ENCODE results near the gene TOPORS.
"Not testable (repeated sequence)": the region's sequence is repeated elsewhere in the genome, so short reads cannot be mapped to it uniquely, and the experiment has no call there.

The TOPORS gene

DNA sequence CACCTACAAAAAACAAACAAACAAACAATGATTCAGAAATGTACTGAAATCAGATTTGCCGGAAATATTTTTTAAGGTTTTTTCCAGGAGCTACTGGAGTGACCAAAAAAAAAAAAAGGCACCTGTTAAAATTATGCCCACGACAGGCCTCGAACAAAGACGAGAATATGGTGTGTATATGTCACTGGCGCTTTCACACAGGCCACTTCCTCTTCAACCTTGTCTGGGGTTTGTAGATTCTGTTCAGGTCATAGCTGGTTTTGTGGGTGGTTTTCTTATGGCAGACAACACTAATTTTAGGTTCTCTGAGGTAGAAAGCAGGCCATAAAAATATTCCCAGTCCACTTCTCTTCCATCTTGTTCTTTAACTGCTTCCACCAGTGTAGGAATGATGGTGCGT is 13.6 kb upstream of the TOPORS start:
- DNase-seq (ENCODE audit: low read depth) = no peak

DNA sequence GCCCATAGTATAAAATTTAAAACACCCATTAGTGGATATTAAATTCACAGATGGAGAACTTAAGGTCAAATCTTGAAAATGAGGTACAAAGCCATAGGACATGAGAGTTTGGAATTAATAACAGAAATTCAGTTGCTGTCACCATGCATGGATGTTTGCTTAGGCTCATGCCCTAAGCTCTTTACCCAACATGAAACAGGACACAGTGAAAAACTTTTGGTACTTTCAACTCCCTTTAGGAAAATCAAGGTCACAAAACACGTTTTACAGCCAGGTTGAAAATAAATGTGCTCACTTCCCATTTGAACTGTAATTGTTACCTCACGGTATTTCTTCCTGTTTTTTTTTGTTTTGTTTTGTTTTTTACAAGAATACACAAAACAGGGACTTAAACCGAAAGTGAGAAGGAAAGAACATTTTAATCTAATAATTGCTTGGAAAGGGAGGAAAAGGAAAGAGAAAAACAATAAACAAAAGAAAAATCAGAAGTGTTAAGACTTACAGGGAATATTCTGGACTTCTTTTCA is 6.1 kb upstream of the TOPORS start:
- DNase-seq (ENCODE audit: low read depth) = no peak

- no peak for DNase-seq (ENCODE audit: low read depth)
These were observed 2.2 kb upstream of the TOPORS start for GRCh38 chr9:32554591-32554990.

DNA sequence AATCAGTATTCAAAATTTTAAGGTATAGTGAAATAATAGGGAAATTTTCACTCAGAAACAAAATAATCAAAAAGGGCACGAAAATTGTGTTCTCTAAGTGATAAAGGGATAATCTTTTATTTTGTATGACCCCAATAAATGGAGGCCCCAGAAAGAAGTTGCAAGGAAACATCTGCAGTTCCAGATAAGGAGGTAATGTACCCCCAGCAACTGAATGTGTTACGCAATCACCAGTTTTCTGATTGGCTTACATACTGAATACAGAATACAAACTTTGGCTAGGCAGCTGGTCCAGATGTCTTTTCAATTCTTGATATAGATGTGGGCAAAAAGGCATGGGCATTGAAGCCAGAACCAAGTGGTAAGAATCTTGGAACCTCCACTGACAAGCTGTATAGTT is 1.7 kb upstream of the TOPORS start:
- DNase-seq (ENCODE audit: low read depth) = no peak

GRCh38 chr9:32551276-32552051 is 922 bp downstream of the TOPORS start:
- DNase-seq (ENCODE audit: low read depth) = no peak

DNA sequence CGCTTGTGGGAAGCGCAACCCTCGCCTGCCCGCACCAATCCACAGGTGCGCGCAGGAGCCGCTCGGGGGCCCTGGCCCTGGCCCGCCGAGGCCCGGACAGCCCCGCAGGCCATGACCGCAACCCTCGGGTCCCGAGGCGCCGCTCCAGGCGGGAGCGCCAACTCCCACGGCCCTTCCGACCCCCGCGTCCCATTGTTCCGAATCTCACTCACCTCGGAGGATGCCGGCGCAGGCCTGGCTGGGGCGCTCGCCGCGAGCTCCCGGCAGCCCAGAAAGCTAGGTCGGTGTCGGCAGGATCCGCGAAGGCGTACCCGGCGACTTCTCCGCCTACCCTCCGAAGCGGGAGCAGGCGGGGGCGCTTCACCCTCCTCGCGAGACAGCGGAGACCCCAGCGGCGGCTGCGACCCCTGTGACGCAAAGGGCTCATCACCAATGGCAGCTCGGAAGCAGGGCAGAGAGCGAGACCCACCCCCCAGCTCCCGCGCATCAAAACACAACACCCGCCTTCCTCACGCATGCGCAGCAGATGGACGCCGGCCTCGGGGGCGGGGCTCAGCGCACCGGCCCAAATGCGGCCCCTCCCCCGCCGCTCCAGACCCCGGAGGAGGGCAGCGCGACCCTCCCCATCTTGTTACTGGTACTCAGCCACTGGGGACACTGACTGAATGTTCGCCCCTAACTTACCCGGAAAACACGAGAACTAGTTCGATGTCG is 1.7 kb downstream of the TOPORS start:
- DNase-seq (ENCODE audit: low read depth) = peak; percentile 81

- DNase-seq (ENCODE audit: low read depth) = no peak
These were observed 2.2 kb downstream of the TOPORS start for GRCh38 chr9:32550150-32550561.

GRCh38 chr9:32548213-32548612 is 4.2 kb downstream of the TOPORS start:
- not testable (repeated sequence) for DNase-seq (ENCODE audit: low read depth)

- no peak for DNase-seq (ENCODE audit: low read depth)
These were observed 6.5 kb downstream of the TOPORS start for GRCh38 chr9:32545884-32546283.

DNA sequence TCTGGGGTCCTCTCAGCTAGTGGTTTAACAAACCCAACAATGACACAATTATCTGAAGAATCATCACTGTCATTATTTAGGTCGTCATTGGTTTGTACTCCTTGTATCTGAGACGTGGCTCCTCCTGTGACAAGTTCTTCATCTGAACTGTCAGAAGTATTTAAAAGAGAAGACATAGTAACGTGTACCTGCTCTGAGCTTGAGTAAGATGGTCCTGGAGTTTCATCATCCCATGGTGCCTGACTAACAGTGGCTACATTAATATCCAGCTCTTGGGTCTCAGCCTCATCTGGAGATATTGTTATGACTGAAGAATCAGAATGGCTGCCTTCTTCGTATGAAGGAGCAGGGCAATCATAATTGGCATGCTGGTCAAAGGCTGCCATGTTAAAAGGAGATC is 9.3 kb downstream of the TOPORS start:
- no peak for DNase-seq (ENCODE audit: low read depth)

- DNase-seq (ENCODE audit: low read depth) = no peak
These were observed 18.6 kb downstream of the TOPORS start for GRCh38 chr9:32533816-32534215.

DNA sequence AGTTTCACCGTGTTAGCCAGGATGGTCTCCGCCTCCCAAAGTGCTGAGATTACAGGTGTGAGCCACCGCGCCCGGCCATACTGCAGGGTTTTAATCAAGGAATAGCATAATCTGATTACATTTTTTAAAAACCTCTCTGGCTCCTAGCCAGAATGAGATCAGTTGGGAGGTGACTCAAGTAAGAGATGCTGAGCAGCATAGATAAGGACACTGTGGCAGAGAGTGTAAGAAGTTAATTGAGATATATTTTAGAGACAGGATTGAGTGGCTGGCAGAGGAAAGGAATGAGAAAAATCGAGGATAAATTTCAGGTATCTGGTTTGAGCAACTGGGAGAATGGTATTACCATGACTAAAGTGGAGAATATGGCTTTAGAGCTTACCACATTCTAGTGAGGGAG is 19.1 kb downstream of the TOPORS start:
- DNase-seq (ENCODE audit: low read depth) = no peak

GRCh38 chr9:32526707-32527048 is 25.7 kb downstream of the TOPORS start:
- no peak for DNase-seq (ENCODE audit: low read depth)

DNA sequence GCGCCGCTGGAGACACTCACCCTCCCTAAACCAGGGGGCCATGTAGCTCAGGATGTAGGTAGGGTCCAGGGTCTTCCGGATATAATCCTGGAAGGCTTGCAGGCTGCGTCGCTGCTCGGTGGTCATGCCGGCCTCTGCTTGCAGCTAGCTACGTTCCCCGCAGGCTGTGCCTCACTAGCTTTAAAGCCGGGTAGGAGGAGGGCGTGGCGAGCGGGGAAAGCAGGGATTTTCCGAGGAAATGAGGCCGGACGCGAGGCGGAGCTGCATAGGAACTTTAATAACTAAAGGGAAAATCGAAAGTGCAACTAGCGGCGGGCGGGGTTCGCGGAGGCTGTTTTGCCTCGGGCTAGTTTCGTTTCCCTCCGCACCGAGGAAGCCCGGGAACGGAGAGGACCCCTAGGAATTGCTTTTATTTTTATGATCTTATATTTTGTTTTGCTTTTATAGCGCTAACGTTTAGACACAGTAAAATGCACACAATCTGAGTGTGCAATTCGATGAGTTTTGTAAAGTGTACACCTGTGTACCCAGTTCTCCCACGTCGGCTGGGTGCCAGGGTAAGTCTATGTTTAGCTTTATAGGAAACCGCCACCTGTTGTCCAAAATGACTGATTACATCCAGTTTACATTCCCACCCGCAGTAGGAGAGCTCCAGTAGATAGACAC is 26.2 kb downstream of the TOPORS start, which contains the start of gene RIGI:
RIGI (minus strand) TSS at position 156 of the 666 bp plus-strand sequence; CDS start at position 126, 30 bp downstream.
- DNase-seq (ENCODE audit: low read depth) = peak; percentile 41

- DNase-seq (ENCODE audit: low read depth) = no peak
These were observed 26.7 kb downstream of the TOPORS start for GRCh38 chr9:32525709-32526030.

DNA sequence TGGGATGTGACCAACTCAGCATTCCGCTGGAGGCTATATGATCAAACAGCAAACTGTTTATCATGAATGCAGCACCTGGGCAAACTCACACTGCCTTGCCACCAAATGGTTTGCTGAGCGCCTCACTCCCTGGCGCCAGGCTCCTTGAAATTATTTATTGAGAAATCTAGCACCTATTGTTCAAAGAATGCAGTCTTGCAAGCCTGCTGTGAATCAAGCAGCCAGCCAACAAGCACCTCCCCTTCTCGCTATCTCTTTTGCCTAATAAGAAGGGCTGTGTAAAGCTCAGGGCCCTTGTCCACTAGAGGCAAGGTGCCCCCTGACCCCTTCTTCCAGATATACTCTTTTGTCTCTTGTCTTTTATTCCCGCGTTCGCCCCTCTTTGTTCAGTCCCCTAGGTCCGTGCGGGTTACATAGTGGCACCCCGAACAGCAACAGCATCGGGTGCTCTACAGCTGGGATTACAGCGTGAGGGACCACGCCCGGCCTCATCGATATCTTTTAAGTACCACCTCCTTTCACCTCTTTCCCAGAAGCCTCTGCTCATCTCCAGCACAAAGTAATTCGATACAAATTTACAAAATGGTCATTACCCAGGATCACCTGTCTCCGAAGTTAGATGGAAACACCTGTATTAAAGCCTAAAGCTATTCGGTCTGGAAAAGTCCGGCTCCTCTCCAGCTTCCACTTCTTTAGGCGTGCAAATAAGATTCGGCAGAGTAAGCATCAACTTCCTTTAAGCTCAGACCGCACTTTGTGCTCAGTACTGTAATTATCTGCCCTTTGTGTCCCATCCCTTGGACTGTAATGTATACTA is 27.3 kb downstream of the TOPORS start:
- no peak for DNase-seq (ENCODE audit: low read depth)

DNA sequence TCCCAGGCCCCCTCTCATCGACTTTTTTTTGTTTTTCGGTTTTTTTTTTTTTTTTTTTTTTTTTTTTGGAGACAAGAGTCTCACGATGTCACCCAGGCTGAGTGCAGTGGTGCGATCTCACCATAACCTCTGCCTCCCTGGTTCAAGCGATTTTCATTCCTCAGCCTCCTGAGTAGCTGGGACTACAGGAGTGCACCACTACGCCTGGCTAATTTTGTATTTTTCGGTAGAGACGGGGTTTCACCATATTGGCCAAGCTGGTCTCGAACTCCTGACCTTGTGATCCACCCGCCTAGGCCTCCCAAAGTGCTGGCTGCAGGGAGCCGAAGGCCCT is 27.9 kb downstream of the TOPORS start:
- DNase-seq (ENCODE audit: low read depth) = not testable (repeated sequence)

DNA sequence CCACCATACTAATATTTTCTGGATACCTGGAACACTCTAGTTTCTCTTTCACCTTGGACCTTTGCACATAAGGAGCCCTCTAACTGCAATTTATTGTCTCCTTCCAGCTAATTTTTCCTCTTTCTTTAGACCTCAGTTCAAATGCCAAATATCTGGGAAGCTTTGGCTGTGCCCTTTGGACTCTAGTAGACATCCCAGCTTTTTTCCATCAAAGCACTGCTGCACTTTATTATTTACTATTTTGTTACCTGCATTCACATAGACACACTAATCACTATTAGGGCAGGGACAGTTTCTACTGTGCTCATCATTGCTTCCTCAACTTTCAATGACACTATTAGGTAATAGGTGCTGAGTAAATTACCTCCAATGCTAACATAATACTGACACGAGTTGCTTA is 28.5 kb downstream of the TOPORS start:
- DNase-seq (ENCODE audit: low read depth) = no peak

- no peak for DNase-seq (ENCODE audit: low read depth)
These were observed 34.1 kb downstream of the TOPORS start for GRCh38 chr9:32518276-32518675.

DNA sequence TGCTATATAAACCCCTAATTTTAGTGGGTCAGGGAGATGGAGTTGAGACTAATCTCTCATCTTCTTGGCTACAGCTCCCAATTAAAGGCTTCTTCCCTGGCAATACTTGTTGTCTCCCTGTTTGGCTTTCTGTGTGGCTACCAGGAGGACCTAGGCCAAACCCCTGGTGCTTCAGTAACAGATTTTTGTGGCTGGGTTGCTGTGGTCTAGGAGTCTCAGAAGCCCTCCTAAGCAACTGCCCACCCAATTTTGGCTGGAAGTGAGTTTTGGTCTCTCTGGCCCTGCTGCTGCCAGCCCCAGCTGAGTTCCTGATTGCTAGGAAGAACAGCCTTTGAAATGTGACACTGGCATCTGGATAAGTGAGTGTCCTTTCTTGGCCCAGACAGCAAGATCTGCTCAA is 36.1 kb downstream of the TOPORS start:
- no peak for DNase-seq (ENCODE audit: low read depth)

GRCh38 chr9:32508728-32509127 is 43.7 kb downstream of the TOPORS start:
- DNase-seq (ENCODE audit: low read depth) = no peak

DNA sequence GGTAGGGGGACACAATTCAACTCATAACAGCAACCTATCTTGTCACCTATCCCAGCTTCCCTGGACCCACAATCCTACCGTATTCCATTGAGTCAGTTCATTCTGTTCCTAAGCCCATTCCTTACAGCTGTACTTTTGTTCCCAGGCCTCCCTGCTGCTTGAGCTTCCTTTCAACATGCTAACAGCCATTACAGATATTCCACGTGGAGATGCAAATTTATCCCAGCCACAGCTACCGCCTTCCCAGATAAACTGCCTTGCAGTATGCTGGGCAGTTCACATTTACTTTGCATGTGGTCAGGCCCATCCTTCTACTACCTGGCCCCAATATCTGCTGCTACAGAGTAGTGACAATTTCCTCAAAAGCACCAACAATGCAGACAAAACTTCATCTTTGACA is 49.4 kb downstream of the TOPORS start:
- no peak for DNase-seq (ENCODE audit: low read depth)
